Measurements from ENCODE around the gene EPHB1.

- no peak for TF ChIP-seq CTCF (IDR thresholded peaks at IDR 0.05)
- TF ChIP-seq POLR2A (IDR thresholded peaks at IDR 0.05), result no peak
- no peak for TF ChIP-seq POLR2AphosphoS5 (IDR thresholded peaks at IDR 0.05)
Measured at GRCh38 chr3:135023996-135024658, 229.1 kb downstream of the EPHB1 start.
